Gastroesophageal sphincter (tissue), 4 donors: Measurements from ENCODE around the gene CDK14. TPM values are rescaled to one million over a fixed set of nuclear protein-coding genes. Genes with fewer than 3 reads are reported as not detected.

Experiments used
- ATAC-seq: fragments of 150-250 bp; one replicate; pipeline ENCODE4 v1.9.1; 2016; ENCODE audit warnings: mild to moderate bottlenecking, moderate library complexity
- H3K27ac ChIP-seq, 4 donors: fragments of 200-600 bp; sonication (generic) in 3 of 4; 1 replicate in 3 of 4; 2 replicates in 1 of 4; pipeline ENCODE4 v1.5.1; 2016 to 2019
- H3K27me3 ChIP-seq: fragments of 200-600 bp; sonication (generic); one replicate; pipeline ENCODE4 v1.5.1; 2019
- H3K36me3 ChIP-seq, 2 donors: fragments of 200-600 bp; sonication (generic); one replicate each; pipeline ENCODE4 v1.5.1; 2019; ENCODE audit warnings: control low read depth in 1 of 2
- H3K4me1 ChIP-seq, 3 donors: fragments of 200-600 bp; sonication (generic); 1 replicate in 2 of 3; 2 replicates in 1 of 3; pipeline ENCODE4 v1.5.1; 2016 to 2019; ENCODE audit warnings: control low read depth in 2 of 3
- H3K4me3 ChIP-seq, 2 donors: fragments of 200-600 bp; sonication (generic); one replicate each; pipeline ENCODE4 v1.5.1; 2019; ENCODE audit warnings: mild to moderate bottlenecking in 1 of 2, moderate library complexity in 1 of 2
- H3K9me3 ChIP-seq, 3 donors: fragments of 200-600 bp; sonication (generic); one replicate each; pipeline ENCODE4 v1.5.1; 2017 to 2019; ENCODE audit warnings: control low read depth in 2 of 3
- CTCF ChIP-seq, 4 experiments: fragments of 200-600 bp in 2 of 4; fragments of 450-650 bp in 2 of 4; sonication (generic) in 1 of 4; IDR thresholded peaks; one replicate each; pipeline ENCODE4 v1.5.1; 2017 to 2019; ENCODE audit warnings: antibody characterized with exemption in 4 of 4, mild to moderate bottlenecking in 2 of 4, moderate library complexity in 2 of 4
- EP300 ChIP-seq: sonication (generic); formaldehyde crosslinking; IDR thresholded peaks from one replicate; pipeline ENCODE4 v1.6.1; 2017; ENCODE audit warnings: antibody characterized with exemption, mild to moderate bottlenecking
- POLR2A ChIP-seq, 2 donors: fragments of 450-650 bp; IDR thresholded peaks; one replicate each; pipeline ENCODE4 v1.6.1; 2017; ENCODE audit warnings: antibody characterized with exemption in 2 of 2, mild to moderate bottlenecking in 2 of 2, moderate library complexity in 1 of 2
- POLR2AphosphoS5 ChIP-seq: sonication (generic); formaldehyde crosslinking; IDR thresholded peaks from one replicate; pipeline ENCODE4 v1.6.1; 2017; ENCODE audit warnings: antibody characterized with exemption
- whole genome bisulfite sequencing, 2 donors: methylation state at CpG; one replicate each; pipeline ENCODE4 v1.1.5; 2018; ENCODE audit warnings: low coverage in 1 of 2; 5-methylcytosine and 5-hydroxymethylcytosine counted together
- total RNA-seq, 4 donors: library from RNA; depleted of rRNA; stranded (reverse); fragments of >200 nt; gene quantifications; one replicate each; pipeline ENCODE4 v1.1.0, GENCODE V29; 2016

The CDK14 gene
- total RNA-seq, 4 donors from 2014 or later: 14.8 to 28.7 (median 18.4) TPM

GRCh38 chr7:90713628-90714027 is 117.5 kb downstream of the CDK14 start:
- no peak for ATAC-seq
- 90 to 100% methylated on average over 1 of the region's 1 CpG for WGBS, 2 donors
- no peak for TF ChIP-seq CTCF (IDR thresholded peaks at IDR 0.05)
- Histone ChIP-seq H3K36me3 (no peaks in the 10 kb centered on the region), H3K27ac (no peak overlapping the region), H3K4me3 (no peak overlapping the region), H3K27me3 (no peaks in the 10 kb centered on the region), H3K4me1 (peaks cover 0 to 39% (median 13%) of the 10 kb centered on the region in 3 donors), H3K9me3 (no peaks in the 10 kb centered on the region)

DNA sequence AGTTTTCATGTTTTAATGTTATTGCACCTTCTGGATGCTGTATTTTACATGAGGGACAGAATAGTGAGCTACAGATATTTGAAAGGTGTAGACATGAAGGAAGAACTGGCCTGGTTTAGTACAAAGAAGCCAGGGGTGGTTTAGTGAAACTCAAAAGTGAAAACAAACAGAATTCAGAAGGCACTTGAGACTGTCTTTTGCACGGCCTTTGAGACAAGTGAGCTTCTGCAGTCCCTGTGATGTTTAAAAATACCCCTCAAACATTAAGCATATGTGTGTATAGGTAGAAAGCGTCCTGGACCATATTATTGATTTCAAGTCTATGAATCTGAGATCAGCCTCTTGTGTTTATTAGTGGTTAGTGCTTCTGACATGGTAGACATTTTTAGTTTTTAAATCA is 118.9 kb downstream of the CDK14 start:
- Histone ChIP-seq H3K4me1 (peaks cover 0 to 30% (median 9%) of the 10 kb centered on the region in 3 donors), H3K4me3 (no peak overlapping the region), H3K36me3 (no peaks in the 10 kb centered on the region), H3K27me3 (no peaks in the 10 kb centered on the region), H3K27ac (no peak overlapping the region), H3K9me3 (no peaks in the 10 kb centered on the region)
- no peak for ATAC-seq
- WGBS, 2 donors: 58 to 73% methylated on average over 2 of the region's 2 CpGs
- TF ChIP-seq EP300: no peak
- TF ChIP-seq POLR2AphosphoS5: no peak
- no peak for TF ChIP-seq POLR2A (IDR thresholded peaks at IDR 0.05)
- TF ChIP-seq CTCF (IDR thresholded peaks at IDR 0.05): no peak

- H3K36me3 ChIP-seq: no peaks in the 10 kb centered on the region
- no peaks in the 10 kb centered on the region for H3K27me3 ChIP-seq
- TF ChIP-seq POLR2A (IDR thresholded peaks at IDR 0.05): no peak
- no peak for TF ChIP-seq POLR2AphosphoS5
- no peak for TF ChIP-seq EP300
- TF ChIP-seq CTCF (IDR thresholded peaks at IDR 0.05): no peak
- no peak for ATAC-seq
- no peak overlapping the region for H3K4me3 ChIP-seq
- H3K4me1 ChIP-seq: peaks cover 7 to 46% (median 16%) of the 10 kb centered on the region in 3 donors
- H3K27ac ChIP-seq: peak overlapping the region in 1 of 4 donors; percentile 12
- no peaks in the 10 kb centered on the region for H3K9me3 ChIP-seq
- 32 to 41% methylated on average over 4 to 5 of the region's 5 CpGs for WGBS, 2 donors
Measured at GRCh38 chr7:90717296-90718060, 121.4 kb downstream of the CDK14 start.

- TF ChIP-seq CTCF (IDR thresholded peaks at IDR 0.05) (no peak), POLR2AphosphoS5 (no peak), POLR2A (IDR thresholded peaks at IDR 0.05) (no peak), EP300 (no peak)
- no peak overlapping the region for H3K4me3 ChIP-seq
- H3K27me3 ChIP-seq: no peaks in the 10 kb centered on the region
- peak overlapping the region in 2 of 4 donors; percentile 1 to 39 for H3K27ac ChIP-seq
- WGBS, 2 donors: 64 to 65% methylated on average over 3 of the region's 3 CpGs
- H3K36me3 ChIP-seq: no peaks in the 10 kb centered on the region
- no peaks in the 10 kb centered on the region for H3K9me3 ChIP-seq
- peaks cover 7 to 46% (median 16%) of the 10 kb centered on the region in 3 donors for H3K4me1 ChIP-seq
- no peak for ATAC-seq
Measured at GRCh38 chr7:90719155-90719554, 123.0 kb downstream of the CDK14 start.
